HEK293 (cell line): ENCODE results near the gene EMCN.

Experiments
- CTCF ChIA-PET: fragments of 350-600 bp; formaldehyde crosslinking; extraction: SDS; loops from one replicate; lab custom pipeline; 2021; ENCODE audit warnings: antibody characterized with exemption; lab: Yijun Ruan, JAX
- POLR2A ChIA-PET: fragments of 300-600 bp; formaldehyde crosslinking; extraction: SDS; loops from one replicate; lab custom pipeline; 2020; ENCODE audit warnings: antibody characterized with exemption, inconsistent platforms; lab: Yijun Ruan, JAX
- H3K27ac ChIP-seq: fragments of 200-500 bp; sonication (Bioruptor generic); 2 replicates; pipeline ENCODE4 v1.5.1; 2014; ENCODE audit warnings: low read depth, low read length, control low read depth, inconsistent platforms; ENCODE audit errors: extremely low read depth
- H3K36me3 ChIP-seq, 2 experiments: fragments of 200-500 bp in 1 of 2; sonication (Bioruptor generic) in 1 of 2; 1 replicate in 1 of 2; 2 replicates in 1 of 2; pipeline ENCODE4 v1.5.1; 2014 to 2017; ENCODE audit warnings: inconsistent platforms in 2 of 2, low read length in 2 of 2; ENCODE audit not compliant: control insufficient read depth in 2 of 2, insufficient read depth in 1 of 2
- H3K4me1 ChIP-seq: fragments of 200-500 bp; sonication (Bioruptor generic); 2 replicates; pipeline ENCODE4 v1.5.1; 2014; ENCODE audit warnings: mild to moderate bottlenecking, low read length, inconsistent platforms; ENCODE audit not compliant: control insufficient read depth, insufficient read depth
- H3K4me3 ChIP-seq: 2 replicates; pipeline ENCODE4 v1.5.1; 2011; ENCODE audit warnings: low read depth, mild to moderate bottlenecking, control low read depth, low read length, moderate library complexity
- H3K9me3 ChIP-seq: fragments of 200-500 bp; sonication (Bioruptor generic); 2 replicates; pipeline ENCODE4 v1.5.1; 2014; ENCODE audit warnings: low read depth, low read length, inconsistent platforms; ENCODE audit not compliant: control insufficient read depth, insufficient read depth
- MYNN ChIP-seq: fragments of 450-650 bp; formaldehyde crosslinking; IDR thresholded peaks from 2 replicates; pipeline ENCODE4 v1.5.1; 2016; ENCODE audit warnings: missing biosample characterization, missing genetic modification characterization, borderline replicate concordance
- OSR2 ChIP-seq: fragments of 450-650 bp; formaldehyde crosslinking; IDR thresholded peaks from 2 replicates; pipeline ENCODE4 v1.5.1; 2016; ENCODE audit warnings: missing biosample characterization, missing genetic modification characterization
- YY2 ChIP-seq: fragments of 450-650 bp; formaldehyde crosslinking; IDR thresholded peaks from 2 replicates; pipeline ENCODE4 v1.5.1; 2016; ENCODE audit warnings: missing biosample characterization, missing genetic modification characterization
- ZFP37 ChIP-seq: fragments of 450-650 bp; formaldehyde crosslinking; IDR thresholded peaks from 2 replicates; pipeline ENCODE4 v1.5.1; 2016; ENCODE audit warnings: missing biosample characterization, missing genetic modification characterization
- ZIC2 ChIP-seq: fragments of 450-650 bp; formaldehyde crosslinking; IDR thresholded peaks from 2 replicates; pipeline ENCODE4 v1.5.1; 2016; ENCODE audit warnings: missing biosample characterization, missing genetic modification characterization
- ZNF121 ChIP-seq: fragments of 450-650 bp; formaldehyde crosslinking; IDR thresholded peaks from 2 replicates; pipeline ENCODE4 v1.5.1; 2016; ENCODE audit warnings: missing biosample characterization, missing genetic modification characterization
- ZNF132 ChIP-seq: fragments of 450-650 bp; formaldehyde crosslinking; IDR thresholded peaks from 2 replicates; pipeline ENCODE4 v1.5.1; 2017; ENCODE audit warnings: missing biosample characterization, missing genetic modification characterization, borderline replicate concordance
- ZNF157 ChIP-seq: fragments of 450-650 bp; formaldehyde crosslinking; IDR thresholded peaks from 2 replicates; pipeline ENCODE4 v1.5.1; 2016; ENCODE audit warnings: missing biosample characterization, missing genetic modification characterization
- ZNF169 ChIP-seq: fragments of 450-650 bp; formaldehyde crosslinking; IDR thresholded peaks from 2 replicates; pipeline ENCODE4 v1.5.1; 2016; ENCODE audit warnings: missing biosample characterization, missing genetic modification characterization
- ZNF2 ChIP-seq: fragments of 450-650 bp; formaldehyde crosslinking; IDR thresholded peaks from 2 replicates; pipeline ENCODE4 v1.5.1; 2016; ENCODE audit warnings: missing biosample characterization, missing genetic modification characterization
- ZNF274 ChIP-seq, 2 experiments: fragments of 200-500 bp in 1 of 2; fragments of 450-650 bp in 1 of 2; sonication (Bioruptor generic) in 1 of 2; formaldehyde crosslinking in 1 of 2; IDR thresholded peaks; 2 replicates each; pipeline versions ENCODE4 v1.5.1 to v1.6.1; 2014 to 2016; ENCODE audit warnings: borderline replicate concordance in 1 of 2, inconsistent platforms in 1 of 2, low read length in 1 of 2, missing biosample characterization in 1 of 2, missing genetic modification characterization in 1 of 2
- ZNF350 ChIP-seq: fragments of 450-650 bp; formaldehyde crosslinking; IDR thresholded peaks from 2 replicates; pipeline ENCODE4 v1.5.0; 2017; ENCODE audit warnings: missing biosample characterization, mild to moderate bottlenecking, missing genetic modification characterization
- ZNF571 ChIP-seq: fragments of 450-650 bp; formaldehyde crosslinking; IDR thresholded peaks from 2 replicates; pipeline ENCODE4 v1.5.0; 2017; ENCODE audit warnings: missing biosample characterization, missing genetic modification characterization
- ZNF585B ChIP-seq: fragments of 450-650 bp; formaldehyde crosslinking; IDR thresholded peaks from 2 replicates; pipeline ENCODE4 v1.5.1; 2016; ENCODE audit warnings: missing biosample characterization, missing genetic modification characterization
- ZNF843 ChIP-seq: fragments of 450-650 bp; formaldehyde crosslinking; IDR thresholded peaks from 2 replicates; pipeline ENCODE4 v1.5.1; 2016; ENCODE audit warnings: missing biosample characterization, missing genetic modification characterization
- TF ChIP-seq, protein P1 (sequence below): fragments of 450-650 bp; formaldehyde crosslinking; IDR thresholded peaks from 2 replicates; pipeline ENCODE4 v1.5.1; 2016; ENCODE audit warnings: missing biosample characterization, missing genetic modification characterization, borderline replicate concordance
- TF ChIP-seq, protein P2 (sequence below): fragments of 450-650 bp; formaldehyde crosslinking; IDR thresholded peaks from 2 replicates; pipeline ENCODE4 v1.5.1; 2016; ENCODE audit warnings: missing biosample characterization, missing genetic modification characterization
- TF ChIP-seq, protein P3 (sequence below): fragments of 450-650 bp; formaldehyde crosslinking; IDR thresholded peaks from 2 replicates; pipeline ENCODE4 v1.5.1; 2016; ENCODE audit warnings: missing biosample characterization, missing genetic modification characterization, low read depth
- TF ChIP-seq, protein P4 (sequence below): fragments of 450-650 bp; formaldehyde crosslinking; IDR thresholded peaks from 2 replicates; pipeline ENCODE4 v1.5.1; 2016; ENCODE audit warnings: missing biosample characterization, missing genetic modification characterization
- TF ChIP-seq, protein P5 (sequence below): fragments of 450-650 bp; formaldehyde crosslinking; IDR thresholded peaks from 2 replicates; pipeline ENCODE4 v1.5.1; 2016; ENCODE audit warnings: missing biosample characterization, missing genetic modification characterization

EMCN gene

DNA sequence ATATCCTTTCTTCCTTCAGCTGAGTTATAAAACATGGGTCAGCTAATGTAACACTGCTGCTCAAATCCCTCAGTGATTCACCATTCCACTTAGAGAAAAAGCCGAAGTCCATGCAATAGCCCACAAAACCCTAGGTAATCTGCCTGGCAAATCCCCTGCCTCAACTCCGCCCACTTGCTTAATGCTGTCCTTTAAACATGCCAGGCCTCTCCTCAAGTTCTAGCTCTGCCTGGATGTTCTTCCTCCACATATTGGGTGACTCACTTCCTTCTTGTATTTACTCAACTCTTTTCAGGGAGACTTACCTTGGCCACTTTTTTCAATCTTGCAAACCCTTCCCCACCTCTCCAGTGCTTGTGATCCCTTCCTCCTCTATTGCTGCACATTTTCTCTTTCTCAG is 89.8 kb downstream of the EMCN start (continued):
- TF ChIP-seq ZNF2 (tag by site-specific recombination) (no peak), ZFP37 (tag by site-specific recombination) (no peak), MYNN (tag by site-specific recombination) (no peak), ZNF132 (no peak), ZNF571 (tag by site-specific recombination) (no peak), ZNF843 (tag by site-specific recombination) (no peak), ZNF157 (tag by site-specific recombination) (no peak)
- TF ChIP-seq, protein P1, sequence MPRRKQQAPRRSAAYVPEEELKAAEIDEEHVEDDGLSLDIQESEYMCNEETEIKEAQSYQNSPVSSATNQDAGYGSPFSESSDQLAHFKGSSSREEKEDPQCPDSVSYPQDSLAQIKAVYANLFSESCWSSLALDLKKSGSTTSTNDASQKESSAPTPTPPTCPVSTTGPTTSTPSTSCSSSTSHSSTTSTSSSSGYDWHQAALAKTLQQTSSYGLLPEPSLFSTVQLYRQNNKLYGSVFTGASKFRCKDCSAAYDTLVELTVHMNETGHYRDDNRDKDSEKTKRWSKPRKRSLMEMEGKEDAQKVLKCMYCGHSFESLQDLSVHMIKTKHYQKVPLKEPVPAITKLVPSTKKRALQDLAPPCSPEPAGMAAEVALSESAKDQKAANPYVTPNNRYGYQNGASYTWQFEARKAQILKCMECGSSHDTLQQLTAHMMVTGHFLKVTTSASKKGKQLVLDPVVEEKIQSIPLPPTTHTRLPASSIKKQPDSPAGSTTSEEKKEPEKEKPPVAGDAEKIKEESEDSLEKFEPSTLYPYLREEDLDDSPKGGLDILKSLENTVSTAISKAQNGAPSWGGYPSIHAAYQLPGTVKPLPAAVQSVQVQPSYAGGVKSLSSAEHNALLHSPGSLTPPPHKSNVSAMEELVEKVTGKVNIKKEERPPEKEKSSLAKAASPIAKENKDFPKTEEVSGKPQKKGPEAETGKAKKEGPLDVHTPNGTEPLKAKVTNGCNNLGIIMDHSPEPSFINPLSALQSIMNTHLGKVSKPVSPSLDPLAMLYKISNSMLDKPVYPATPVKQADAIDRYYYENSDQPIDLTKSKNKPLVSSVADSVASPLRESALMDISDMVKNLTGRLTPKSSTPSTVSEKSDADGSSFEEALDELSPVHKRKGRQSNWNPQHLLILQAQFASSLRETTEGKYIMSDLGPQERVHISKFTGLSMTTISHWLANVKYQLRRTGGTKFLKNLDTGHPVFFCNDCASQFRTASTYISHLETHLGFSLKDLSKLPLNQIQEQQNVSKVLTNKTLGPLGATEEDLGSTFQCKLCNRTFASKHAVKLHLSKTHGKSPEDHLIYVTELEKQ (tag by site-specific recombination) = no peak
- TF ChIP-seq, protein P2, sequence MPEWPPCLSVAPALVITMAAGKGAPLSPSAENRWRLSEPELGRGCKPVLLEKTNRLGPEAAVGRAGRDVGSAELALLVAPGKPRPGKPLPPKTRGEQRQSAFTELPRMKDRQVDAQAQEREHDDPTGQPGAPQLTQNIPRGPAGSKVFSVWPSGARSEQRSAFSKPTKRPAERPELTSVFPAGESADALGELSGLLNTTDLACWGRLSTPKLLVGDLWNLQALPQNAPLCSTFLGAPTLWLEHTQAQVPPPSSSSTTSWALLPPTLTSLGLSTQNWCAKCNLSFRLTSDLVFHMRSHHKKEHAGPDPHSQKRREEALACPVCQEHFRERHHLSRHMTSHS (tag by site-specific recombination) = no peak
- TF ChIP-seq, all 188 proteins: peak for 0

DNA sequence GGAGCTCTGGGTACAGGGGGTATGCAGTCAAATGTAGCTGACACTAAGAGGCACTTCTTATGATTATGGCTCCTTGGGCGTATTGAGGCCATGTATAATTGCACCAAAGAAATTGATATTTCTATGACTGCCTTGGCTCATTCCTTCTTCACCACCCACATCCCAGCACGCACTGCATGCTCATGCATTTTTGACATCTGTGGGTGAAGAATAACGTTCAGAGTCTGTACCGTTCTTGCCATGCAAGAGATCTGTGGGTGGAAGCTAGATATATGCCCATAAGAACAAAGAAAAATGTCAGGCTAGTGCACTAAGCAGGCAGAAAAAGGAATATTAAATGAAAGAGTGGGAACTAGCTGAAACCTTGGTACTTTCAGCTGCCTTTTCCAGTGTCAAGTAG is 93.4 kb downstream of the EMCN start:
- Histone ChIP-seq H3K4me1 (no peaks in the 10 kb centered on the region), H3K27ac (no peak overlapping the region), H3K4me3 (no peak overlapping the region), H3K9me3 (no peaks in the 10 kb centered on the region), H3K36me3 (no peaks in the 10 kb centered on the region)
- ChIA-PET POLR2A (no interaction called here), CTCF (no interaction called here)
- TF ChIP-seq, protein P3, sequence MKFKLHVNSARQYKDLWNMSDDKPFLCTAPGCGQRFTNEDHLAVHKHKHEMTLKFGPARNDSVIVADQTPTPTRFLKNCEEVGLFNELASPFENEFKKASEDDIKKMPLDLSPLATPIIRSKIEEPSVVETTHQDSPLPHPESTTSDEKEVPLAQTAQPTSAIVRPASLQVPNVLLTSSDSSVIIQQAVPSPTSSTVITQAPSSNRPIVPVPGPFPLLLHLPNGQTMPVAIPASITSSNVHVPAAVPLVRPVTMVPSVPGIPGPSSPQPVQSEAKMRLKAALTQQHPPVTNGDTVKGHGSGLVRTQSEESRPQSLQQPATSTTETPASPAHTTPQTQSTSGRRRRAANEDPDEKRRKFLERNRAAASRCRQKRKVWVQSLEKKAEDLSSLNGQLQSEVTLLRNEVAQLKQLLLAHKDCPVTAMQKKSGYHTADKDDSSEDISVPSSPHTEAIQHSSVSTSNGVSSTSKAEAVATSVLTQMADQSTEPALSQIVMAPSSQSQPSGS = no peak
- TF ChIP-seq ZNF121 (tag by site-specific recombination) (no peak), ZNF274 (IDR thresholded peaks at IDR 0.05; ENCODE audit: low read length) (no peak), ZNF274 (tag by site-specific recombination; IDR thresholded peaks at IDR 0.05; ENCODE audit: borderline replicate concordance) (no peak)
- TF ChIP-seq, protein P4, sequence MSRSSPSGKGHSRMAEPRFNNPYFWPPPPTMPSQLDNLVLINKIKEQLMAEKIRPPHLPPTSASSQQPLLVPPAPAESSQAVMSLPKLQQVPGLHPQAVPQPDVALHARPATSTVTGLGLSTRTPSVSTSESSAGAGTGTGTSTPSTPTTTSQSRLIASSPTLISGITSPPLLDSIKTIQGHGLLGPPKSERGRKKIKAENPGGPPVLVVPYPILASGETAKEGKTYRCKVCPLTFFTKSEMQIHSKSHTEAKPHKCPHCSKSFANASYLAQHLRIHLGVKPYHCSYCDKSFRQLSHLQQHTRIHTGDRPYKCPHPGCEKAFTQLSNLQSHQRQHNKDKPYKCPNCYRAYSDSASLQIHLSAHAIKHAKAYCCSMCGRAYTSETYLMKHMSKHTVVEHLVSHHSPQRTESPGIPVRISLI = no peak

DNA sequence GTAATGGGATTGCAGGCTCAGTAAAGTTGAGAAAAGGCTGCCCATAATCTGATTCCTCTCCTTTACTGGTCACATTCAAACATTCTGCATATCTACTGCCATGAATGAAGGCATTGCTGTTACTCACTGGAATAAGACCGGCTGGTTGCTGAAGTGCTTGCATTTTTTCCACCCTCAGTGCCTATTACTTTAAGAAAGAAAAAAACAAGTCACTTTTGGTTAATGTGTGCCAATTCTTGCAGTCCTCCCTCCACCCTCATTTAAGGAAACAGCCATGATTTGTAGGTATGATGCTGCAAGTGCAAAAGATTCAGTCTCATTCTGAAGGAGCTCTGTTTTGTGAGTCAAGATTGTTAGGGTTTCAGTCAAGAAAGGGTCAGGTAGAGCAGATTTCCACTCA is 94.9 kb downstream of the EMCN start:
- TF ChIP-seq ZNF350 = no peak
- TF ChIP-seq, protein P5, sequence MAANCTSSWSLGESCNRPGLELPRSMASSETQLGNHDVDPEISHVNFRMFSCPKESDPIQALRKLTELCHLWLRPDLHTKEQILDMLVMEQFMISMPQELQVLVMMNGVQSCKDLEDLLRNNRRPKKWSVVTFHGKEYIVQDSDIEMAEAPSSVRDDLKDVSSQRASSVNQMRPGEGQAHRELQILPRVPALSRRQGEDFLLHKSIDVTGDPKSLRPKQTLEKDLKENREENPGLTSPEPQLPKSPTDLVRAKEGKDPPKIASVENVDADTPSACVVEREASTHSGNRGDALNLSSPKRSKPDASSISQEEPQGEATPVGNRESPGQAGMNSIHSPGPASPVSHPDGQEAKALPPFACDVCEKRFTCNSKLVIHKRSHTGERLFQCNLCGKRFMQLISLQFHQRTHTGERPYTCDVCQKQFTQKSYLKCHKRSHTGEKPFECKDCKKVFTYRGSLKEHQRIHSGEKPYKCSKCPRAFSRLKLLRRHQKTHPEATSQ (tag by site-specific recombination) = no peak
- TF ChIP-seq OSR2 (tag by site-specific recombination) = no peak
- no peak for TF ChIP-seq ZIC2
- TF ChIP-seq ZNF585B (tag by site-specific recombination) = no peak
- no peak for TF ChIP-seq YY2
- TF ChIP-seq ZNF169 (tag by site-specific recombination) = no peak
- TF ChIP-seq, all 188 proteins: peak for 0
- no peak overlapping the region for H3K4me3 ChIP-seq
- H3K4me1 ChIP-seq = no peaks in the 10 kb centered on the region
- no peak overlapping the region for H3K27ac ChIP-seq
- H3K36me3 ChIP-seq = no peaks in the 10 kb centered on the region
- CTCF ChIA-PET = no interaction called here
- POLR2A ChIA-PET = no interaction called here
- no peaks in the 10 kb centered on the region for H3K9me3 ChIP-seq
